UCSD-AML1 (cell line): ENCODE data around the gene LRRC27.
A peak's percentile ranks its signal among the peaks of the same experiment; 100 is the strongest.

Experiments
- DNase-seq: peaks from one replicate; lab custom pipeline; 2025; ENCODE audit not compliant: unreplicated experiment; lab: John Stamatoyannopoulos, UW

LRRC27 gene

GRCh38 chr10:132410779-132411532, 79.0 kb downstream of the LRRC27 start:
- DNase-seq: no peak

- DNase-seq: peak; percentile 63
These were observed 79.7 kb downstream of the LRRC27 start for GRCh38 chr10:132411561-132412253.

GRCh38 chr10:132412316-132413192, 80.6 kb downstream of the LRRC27 start:
- DNase-seq: no peak

- DNase-seq: no peak
These were observed 81.5 kb downstream of the LRRC27 start for GRCh38 chr10:132413226-132414205.

- no peak for DNase-seq
These were observed 82.5 kb downstream of the LRRC27 start for GRCh38 chr10:132414402-132415016.

GRCh38 chr10:132415255-132415654, 83.3 kb downstream of the LRRC27 start:
- DNase-seq: no peak

- no peak for DNase-seq
These were observed 84.0 kb downstream of the LRRC27 start for GRCh38 chr10:132415956-132416355.

GRCh38 chr10:132416566-132417256, 84.7 kb downstream of the LRRC27 start:
- DNase-seq: no peak

- no peak for DNase-seq
These were observed 85.4 kb downstream of the LRRC27 start for GRCh38 chr10:132417257-132417910.

- DNase-seq: no peak
These were observed 86.0 kb downstream of the LRRC27 start for GRCh38 chr10:132417957-132418441.

GRCh38 chr10:132418527-132419416, 86.8 kb downstream of the LRRC27 start:
- no peak for DNase-seq

- no peak for DNase-seq
These were observed 87.8 kb downstream of the LRRC27 start for GRCh38 chr10:132419538-132420468.

- DNase-seq: peak; percentile 57
These were observed 88.5 kb downstream of the LRRC27 start for GRCh38 chr10:132420469-132420980.

- peak; percentile 83 for DNase-seq
These were observed 89.2 kb downstream of the LRRC27 start for GRCh38 chr10:132420981-132421846.
